GM12872 (cell line): ENCODE data around the gene ITGB1.

ENCODE experiments used
- TF ChIP-seq, protein P1 (sequence below): IDR thresholded peaks from 3 replicates; pipeline ENCODE4 v1.5.1; 2011; ENCODE audit warnings: low read depth, mild to moderate bottlenecking, low read length, moderate library complexity; ENCODE audit not compliant: insufficient read depth

Gene ITGB1

DNA sequence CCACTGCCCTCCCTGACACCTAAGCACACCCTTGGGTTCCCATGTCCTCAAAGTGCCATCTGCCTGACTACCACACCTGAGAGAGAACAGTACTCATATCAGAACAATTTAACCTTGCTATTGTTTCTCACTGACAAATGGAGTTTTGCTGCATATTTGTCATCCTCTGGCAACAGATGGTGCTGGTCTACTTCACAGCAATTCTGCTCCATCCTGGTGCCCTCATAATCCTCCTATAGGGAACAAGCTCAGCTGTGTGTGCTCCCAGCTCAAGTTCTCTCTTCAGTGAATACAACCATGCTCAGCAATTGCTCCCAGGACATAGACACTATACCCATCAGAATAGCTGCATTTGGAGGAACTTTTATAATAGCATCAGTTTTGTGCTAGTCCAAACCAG lies 32.8 kb upstream of the ITGB1 start:
- TF ChIP-seq, protein P1, sequence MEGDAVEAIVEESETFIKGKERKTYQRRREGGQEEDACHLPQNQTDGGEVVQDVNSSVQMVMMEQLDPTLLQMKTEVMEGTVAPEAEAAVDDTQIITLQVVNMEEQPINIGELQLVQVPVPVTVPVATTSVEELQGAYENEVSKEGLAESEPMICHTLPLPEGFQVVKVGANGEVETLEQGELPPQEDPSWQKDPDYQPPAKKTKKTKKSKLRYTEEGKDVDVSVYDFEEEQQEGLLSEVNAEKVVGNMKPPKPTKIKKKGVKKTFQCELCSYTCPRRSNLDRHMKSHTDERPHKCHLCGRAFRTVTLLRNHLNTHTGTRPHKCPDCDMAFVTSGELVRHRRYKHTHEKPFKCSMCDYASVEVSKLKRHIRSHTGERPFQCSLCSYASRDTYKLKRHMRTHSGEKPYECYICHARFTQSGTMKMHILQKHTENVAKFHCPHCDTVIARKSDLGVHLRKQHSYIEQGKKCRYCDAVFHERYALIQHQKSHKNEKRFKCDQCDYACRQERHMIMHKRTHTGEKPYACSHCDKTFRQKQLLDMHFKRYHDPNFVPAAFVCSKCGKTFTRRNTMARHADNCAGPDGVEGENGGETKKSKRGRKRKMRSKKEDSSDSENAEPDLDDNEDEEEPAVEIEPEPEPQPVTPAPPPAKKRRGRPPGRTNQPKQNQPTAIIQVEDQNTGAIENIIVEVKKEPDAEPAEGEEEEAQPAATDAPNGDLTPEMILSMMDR: no peak

DNA sequence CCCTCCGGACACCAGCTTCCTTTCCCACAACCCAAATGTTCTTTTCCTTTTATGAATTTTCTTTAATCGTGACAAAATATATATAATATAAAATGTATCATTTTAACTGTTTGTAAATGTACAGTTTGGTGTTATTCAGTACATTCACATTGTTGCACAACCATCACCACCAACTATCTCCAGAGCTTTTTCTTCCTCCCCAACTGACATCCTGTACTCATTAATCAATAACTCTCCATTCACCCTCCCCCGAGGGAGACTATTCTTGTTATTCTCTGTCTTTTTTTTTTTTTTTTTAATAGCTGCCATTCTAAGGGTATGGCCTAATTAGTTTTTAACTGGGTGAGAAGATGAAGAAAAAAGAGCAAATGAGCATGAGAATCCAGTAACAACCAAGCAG lies 30.6 kb upstream of the ITGB1 start:
- TF ChIP-seq, protein P1: no peak

DNA sequence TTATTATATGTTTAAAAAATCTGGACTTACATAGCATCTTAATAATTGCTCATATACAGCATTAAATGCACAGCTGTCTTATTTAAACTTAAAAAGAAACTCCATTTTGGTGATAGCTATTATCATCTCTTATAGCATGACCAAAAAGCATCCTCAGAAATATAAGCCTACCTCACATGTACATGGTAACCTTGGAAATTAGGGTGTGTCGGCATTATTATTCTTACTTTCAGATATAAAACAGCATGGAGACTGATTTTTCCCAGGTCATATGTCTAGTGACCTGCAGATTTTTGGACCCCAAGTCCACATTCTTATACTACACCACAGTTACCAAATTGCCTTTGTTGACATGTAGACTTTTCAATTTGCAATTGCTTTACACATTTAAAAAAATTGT lies 29.1 kb upstream of the ITGB1 start:
- TF ChIP-seq, protein P1: no peak

DNA sequence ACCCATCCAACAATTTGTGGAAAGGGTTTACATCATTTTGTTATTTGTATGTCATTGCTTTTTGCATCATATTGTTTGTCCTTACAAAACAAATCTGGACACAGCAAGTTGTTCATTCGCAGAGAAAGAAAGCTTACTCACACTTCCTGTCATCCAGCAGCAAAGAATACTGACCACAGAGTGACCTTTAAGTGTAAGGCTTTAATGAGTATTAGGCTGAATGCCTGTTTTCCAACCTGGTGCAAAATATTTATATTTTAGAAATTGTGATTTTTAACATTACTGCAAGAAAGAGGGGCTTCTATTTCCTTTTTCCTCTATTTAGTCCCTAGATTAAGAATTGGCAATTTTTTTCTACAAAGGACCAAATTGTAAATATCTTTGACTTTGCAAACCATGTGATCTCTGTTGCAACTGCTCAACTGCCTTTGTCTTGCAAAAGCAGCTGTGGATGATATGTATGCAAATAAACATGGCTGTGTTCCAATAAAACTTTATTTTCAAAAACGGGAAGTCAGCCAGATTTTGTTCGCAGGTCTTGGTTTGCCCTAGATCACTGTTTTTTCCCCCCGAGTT lies 27.8 kb upstream of the ITGB1 start:
- TF ChIP-seq, protein P1: no peak

DNA sequence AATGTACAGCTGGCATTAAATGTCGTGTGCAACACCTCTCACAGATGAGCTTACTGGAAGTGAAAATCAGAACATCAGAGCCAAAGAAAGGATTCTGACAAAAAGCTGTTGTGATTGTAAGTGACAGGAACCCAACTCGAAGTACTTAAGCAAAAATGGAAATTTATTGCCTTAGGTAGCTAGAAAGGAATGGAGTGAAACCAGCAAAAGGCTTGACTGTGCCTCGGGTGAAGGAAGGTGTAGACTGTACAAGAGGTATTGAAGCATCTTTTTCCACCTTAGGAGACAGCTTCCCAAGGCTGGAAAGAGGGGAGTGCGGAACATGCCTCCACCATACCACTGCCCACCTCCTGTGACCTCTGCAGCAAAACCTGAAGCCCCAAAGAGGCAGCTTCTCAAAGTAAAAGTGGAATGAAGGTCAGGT lies 27.3 kb upstream of the ITGB1 start:
- TF ChIP-seq, protein P1: no peak

DNA sequence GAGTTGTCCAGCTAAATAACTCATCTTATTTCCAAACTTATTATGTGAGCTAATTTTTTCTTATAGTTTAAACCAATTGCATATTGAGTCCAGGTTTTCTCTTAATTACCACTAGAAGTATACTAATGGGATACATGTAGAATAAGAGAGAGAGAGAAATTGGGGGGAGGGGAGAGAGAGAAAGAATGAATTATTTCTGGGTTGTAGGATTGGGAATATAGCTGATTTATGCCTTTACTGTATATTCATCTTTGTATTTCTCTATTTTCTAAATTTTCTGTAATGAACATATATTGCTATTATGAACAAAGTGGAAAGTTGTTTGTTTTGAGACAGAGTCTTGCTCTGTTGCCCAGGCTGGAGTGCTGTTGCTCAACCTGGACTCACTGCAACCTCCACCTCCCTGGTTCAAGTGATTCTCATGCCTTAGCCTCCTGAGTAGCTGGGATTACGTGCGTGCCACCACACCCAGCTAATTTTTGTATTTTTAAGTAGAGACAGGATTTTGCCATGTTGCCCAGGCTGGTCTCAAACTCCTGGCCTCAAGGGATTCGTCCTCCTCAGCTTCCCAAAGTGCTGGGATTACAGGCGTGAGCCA lies 26.1 kb upstream of the ITGB1 start:
- TF ChIP-seq, protein P1: no peak

DNA sequence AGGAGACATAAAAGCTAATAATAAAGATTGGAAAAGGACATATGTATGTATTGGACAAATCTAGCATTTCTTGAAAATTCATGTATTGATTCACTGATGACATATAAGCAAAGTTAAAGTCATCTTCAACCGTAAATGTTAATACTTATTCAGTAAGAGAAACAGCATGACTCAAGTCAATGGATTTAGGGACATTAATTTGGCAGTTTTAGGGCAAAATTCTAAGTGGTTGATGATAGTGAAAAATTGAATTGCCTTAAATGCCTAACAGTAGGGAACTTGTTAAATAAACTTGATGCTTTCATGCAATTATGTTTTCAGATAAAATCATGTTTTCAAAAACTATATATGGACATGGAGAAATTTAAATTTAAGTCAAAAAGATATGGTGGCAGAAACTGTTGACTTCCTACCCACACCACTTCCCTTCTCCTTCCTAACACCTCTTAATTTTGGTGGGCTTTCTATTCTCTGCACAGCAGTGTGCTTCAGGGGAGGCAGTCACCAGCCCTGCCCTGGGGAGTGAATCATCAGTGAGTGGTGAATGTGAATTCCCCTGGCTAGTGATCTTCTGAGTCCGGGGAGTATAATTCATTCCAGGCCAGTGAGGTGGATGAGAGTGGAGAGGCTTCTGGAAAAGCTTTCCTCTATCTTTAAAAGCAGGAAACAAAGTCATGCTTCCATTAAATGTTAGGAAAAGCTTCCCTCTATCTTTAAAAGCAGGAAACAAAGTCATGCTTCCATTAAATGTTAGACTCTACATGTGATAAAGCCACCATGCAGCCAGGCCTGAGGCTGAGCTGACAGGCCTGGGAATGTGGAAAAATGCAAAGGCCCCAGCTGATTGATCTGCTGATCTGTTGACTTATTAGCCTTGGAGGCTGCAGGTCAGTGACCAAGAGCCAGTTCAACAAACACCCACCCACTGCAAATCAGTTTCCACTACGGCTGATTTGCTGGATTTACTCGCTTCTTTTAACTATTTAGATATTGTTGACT lies 25.2 kb upstream of the ITGB1 start:
- TF ChIP-seq, protein P1: no peak
